PC-3 (cell line): Measurements from ENCODE around the gene TBX10. TPM values are rescaled to one million over a fixed set of nuclear protein-coding genes. Genes with fewer than 3 reads are reported as not detected.

ENCODE experiments used
- ATAC-seq: fragments of 200-7000 bp; cut with Tn5 transposase; 2 replicates; pipeline ENCODE4 v1.9.1; 2020; ENCODE audit warnings: mild to moderate bottlenecking, moderate library complexity
- BruUV-seq: library from RNA; stranded (reverse); fragments of 400-500 nt; replicated peaks from 2 replicates; lab custom pipeline; 2021; lab: Mats Ljungman, UMichigan
- CTCF ChIA-PET: fragments of 300-600 bp; sonication (Branson Sonifier 250); formaldehyde crosslinking; loops from one replicate; lab custom pipeline; 2022; ENCODE audit warnings: antibody characterized with exemption; lab: Charles Lee
- POLR2A ChIA-PET: fragments of 300-600 bp; sonication (Branson Sonifier 250); formaldehyde crosslinking; loops from one replicate; lab custom pipeline; 2022; ENCODE audit warnings: antibody characterized with exemption; ENCODE audit not compliant: unreplicated experiment; lab: Charles Lee
- DNase-seq: peaks from one replicate; pipeline ENCODE4 v3.0.0-alpha.2; 2015
- H2AFZ ChIP-seq: fragments of 300-600 bp; sonication (generic); 2 replicates; pipeline ENCODE4 v1.6.0; 2016; ENCODE audit warnings: antibody characterized with exemption, low read length
- H3F3A ChIP-seq: fragments of 300-600 bp; sonication (generic); one replicate; pipeline ENCODE4 v1.6.0; 2017; ENCODE audit warnings: antibody characterized with exemption, low read length, control low read depth, mild to moderate bottlenecking; ENCODE audit not compliant: unreplicated experiment
- H3K27ac ChIP-seq: fragments of 300-600 bp; sonication (generic); 2 replicates; pipeline ENCODE4 v1.5.1; 2016; ENCODE audit warnings: mild to moderate bottlenecking, low read length
- H3K27me3 ChIP-seq: fragments of 300-600 bp; sonication (generic); 2 replicates; pipeline ENCODE4 v1.6.1; 2016; ENCODE audit warnings: low read length, mixed read lengths
- H3K36me3 ChIP-seq: fragments of 300-600 bp; sonication (generic); 2 replicates; pipeline ENCODE4 v1.6.1; 2016; ENCODE audit warnings: low read depth, mixed run types, low read length, mixed read lengths
- H3K4me1 ChIP-seq: fragments of 300-600 bp; sonication (generic); 2 replicates; pipeline ENCODE4 v1.5.1; 2016; ENCODE audit warnings: low read length; ENCODE audit not compliant: insufficient read depth
- H3K4me2 ChIP-seq: fragments of 300-600 bp; sonication (generic); 2 replicates; pipeline ENCODE4 v1.6.0; 2016; ENCODE audit warnings: low read length
- H3K4me3 ChIP-seq: fragments of 300-600 bp; sonication (generic); 2 replicates; pipeline ENCODE4 v1.5.1; 2016; ENCODE audit warnings: mild to moderate bottlenecking, low read length, mixed read lengths
- H3K79me2 ChIP-seq: fragments of 300-600 bp; sonication (generic); 2 replicates; pipeline ENCODE4 v1.6.1; 2017; ENCODE audit warnings: low read length, mixed read lengths
- H3K9ac ChIP-seq: fragments of 300-600 bp; sonication (generic); 2 replicates; pipeline ENCODE4 v1.6.0; 2016; ENCODE audit warnings: mild to moderate bottlenecking, low read length
- H3K9me2 ChIP-seq: fragments of 300-600 bp; sonication (generic); replicated peaks from 2 replicates; pipeline ENCODE4 v1.6.1; 2016; ENCODE audit warnings: mixed run types, low read length, mixed read lengths
- H3K9me3 ChIP-seq: fragments of 300-600 bp; sonication (generic); 2 replicates; pipeline ENCODE4 v1.6.1; 2016; ENCODE audit warnings: low read length, mixed read lengths
- H4K20me1 ChIP-seq: fragments of 300-600 bp; sonication (generic); 2 replicates; pipeline ENCODE4 v1.6.1; 2016; ENCODE audit warnings: low read length, mixed read lengths
- EZH2 ChIP-seq: fragments of 300-600 bp; sonication (generic); IDR thresholded peaks from one replicate; pipeline ENCODE4 v1.6.1; 2017; ENCODE audit warnings: antibody characterized with exemption, mild to moderate bottlenecking, low read length; ENCODE audit not compliant: unreplicated experiment
- EZH2phosphoT487 ChIP-seq: fragments of 300-600 bp; sonication (generic); IDR thresholded peaks from 2 replicates; pipeline ENCODE4 v1.6.1; 2018; ENCODE audit warnings: mild to moderate bottlenecking, antibody characterized with exemption, low read length, borderline replicate concordance
- intact Hi-C: fragments of 100-400 bp; cut with micrococcal nuclease; formaldehyde crosslinking; loops from 2 replicates; pipeline ENCODE4 v1.9.0; 2023
- total RNA-seq: library from RNA; depleted of rRNA; stranded (reverse); fragments of >200 nt; gene quantifications from 2 replicates; pipeline ENCODE4 v1.2.3, GENCODE V29; 2014
- TF ChIP-seq, protein P1 (sequence below): fragments of 300-600 bp; sonication (generic); conservative IDR thresholded peaks from 2 replicates; pipeline ENCODE4 v1.5.1; 2017; ENCODE audit warnings: antibody characterized with exemption, low read depth, mild to moderate bottlenecking, low read length

Gene TBX10
- total RNA-seq, 1 experiment from 2014 or later, result not detected

DNA sequence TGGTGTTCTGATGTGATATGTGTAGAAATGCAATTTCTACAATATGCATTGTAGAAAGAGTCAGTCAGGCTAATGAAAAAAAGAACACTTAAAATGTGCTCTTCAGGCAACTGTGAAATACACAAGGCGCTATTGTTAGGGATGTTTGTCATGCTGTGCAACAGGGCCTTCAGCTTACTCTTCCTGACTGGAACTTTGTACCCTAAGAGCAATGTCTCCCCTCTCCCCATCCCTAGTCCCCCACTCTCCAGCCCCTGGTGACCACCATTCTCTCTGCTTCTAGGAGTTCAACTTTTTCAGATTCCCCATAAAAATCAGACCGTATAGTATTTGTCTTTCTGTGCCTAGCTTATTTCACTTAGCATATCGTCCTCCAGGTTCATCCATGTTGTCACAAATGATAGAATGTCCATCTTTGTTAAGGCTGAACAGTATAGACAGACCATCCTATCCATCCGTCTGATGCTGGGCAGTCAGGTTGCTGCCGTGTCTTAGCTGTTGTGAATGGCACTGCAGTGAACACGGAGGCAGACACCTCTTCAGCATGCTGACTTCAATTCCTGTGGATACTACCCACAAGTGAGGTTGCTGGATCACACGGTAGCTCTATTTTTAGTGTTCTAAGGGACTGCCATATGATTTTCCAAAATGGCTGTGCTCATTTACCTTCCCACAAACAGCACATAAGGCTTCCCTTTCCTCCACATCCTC is 22.2 kb downstream of the TBX10 start:
- H3K9me3 ChIP-seq, result no peaks in the 10 kb centered on the region
- DNase-seq, result no peak
- no peak overlapping the region for H3K4me2 ChIP-seq
- no peaks in the 10 kb centered on the region for H3K4me1 ChIP-seq
- no peak overlapping the region for H3K27ac ChIP-seq
- H3K9me2 ChIP-seq, result no peaks in the 10 kb centered on the region
- H3F3A ChIP-seq, result no peaks in the 10 kb centered on the region
- H3K9ac ChIP-seq, result no peak overlapping the region
- ATAC-seq, result no peak
- no peaks in the 10 kb centered on the region for H3K79me2 ChIP-seq
- H3K4me3 ChIP-seq, result no peak overlapping the region
- CTCF ChIA-PET, result no interaction called here
- no peak overlapping the region for H2AFZ ChIP-seq
- no peak for TF ChIP-seq EZH2phosphoT487
- no peak for TF ChIP-seq EZH2
- TF ChIP-seq, protein P1, sequence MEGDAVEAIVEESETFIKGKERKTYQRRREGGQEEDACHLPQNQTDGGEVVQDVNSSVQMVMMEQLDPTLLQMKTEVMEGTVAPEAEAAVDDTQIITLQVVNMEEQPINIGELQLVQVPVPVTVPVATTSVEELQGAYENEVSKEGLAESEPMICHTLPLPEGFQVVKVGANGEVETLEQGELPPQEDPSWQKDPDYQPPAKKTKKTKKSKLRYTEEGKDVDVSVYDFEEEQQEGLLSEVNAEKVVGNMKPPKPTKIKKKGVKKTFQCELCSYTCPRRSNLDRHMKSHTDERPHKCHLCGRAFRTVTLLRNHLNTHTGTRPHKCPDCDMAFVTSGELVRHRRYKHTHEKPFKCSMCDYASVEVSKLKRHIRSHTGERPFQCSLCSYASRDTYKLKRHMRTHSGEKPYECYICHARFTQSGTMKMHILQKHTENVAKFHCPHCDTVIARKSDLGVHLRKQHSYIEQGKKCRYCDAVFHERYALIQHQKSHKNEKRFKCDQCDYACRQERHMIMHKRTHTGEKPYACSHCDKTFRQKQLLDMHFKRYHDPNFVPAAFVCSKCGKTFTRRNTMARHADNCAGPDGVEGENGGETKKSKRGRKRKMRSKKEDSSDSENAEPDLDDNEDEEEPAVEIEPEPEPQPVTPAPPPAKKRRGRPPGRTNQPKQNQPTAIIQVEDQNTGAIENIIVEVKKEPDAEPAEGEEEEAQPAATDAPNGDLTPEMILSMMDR, result no peak
- H3K27me3 ChIP-seq, result no peaks in the 10 kb centered on the region
- H3K36me3 ChIP-seq, result peaks cover under 1% of the 10 kb centered on the region; the same call in 1 of the 2 replicates
- H4K20me1 ChIP-seq, result no peaks in the 10 kb centered on the region
- POLR2A ChIA-PET, result no interaction called here
- BruUV-seq, result TSS peak; percentile 24
- intact Hi-C loops, result no loop called here

DNA sequence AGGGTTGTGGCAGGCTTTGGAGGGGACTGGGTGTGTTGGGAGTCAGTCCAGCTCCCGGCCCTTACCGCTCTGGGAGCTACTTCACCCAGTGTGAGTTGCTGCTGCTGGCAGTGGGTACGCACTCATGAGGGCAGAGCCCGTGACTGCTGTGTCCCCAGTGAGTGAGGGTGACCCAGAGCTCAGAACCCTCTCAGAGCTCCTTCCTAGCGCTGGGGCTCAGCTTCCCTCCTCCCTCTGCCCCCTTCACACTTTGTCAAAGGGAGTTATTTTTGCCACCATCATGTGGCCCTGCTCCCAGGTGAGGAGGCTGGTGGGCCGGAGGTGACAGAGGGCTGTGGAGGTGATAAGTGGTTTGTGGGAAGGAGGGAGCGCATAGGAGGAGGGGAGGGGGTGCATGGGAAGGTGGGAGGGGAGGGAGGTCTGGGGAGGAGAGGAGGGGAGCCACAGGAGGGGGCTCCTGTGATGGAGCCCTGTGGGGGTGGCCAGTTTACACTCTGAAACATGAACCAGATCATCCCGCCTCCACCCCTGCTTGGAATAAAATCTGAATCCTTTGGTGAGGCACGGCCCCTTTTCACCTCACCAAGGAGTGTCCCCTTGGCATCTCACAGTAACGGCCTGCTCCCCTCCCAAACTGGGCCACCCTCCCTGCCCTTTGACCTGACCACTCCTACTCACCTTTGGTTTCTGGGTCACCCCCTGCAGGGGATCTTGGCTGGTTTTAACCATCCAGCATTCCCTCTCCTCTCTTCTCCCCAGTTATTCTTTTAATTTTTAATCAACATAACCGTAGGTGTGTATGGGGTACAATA is 22.9 kb downstream of the TBX10 start:
- no peak overlapping the region for H3K9ac ChIP-seq
- no peak overlapping the region for H3K4me2 ChIP-seq
- no peaks in the 10 kb centered on the region for H3K27me3 ChIP-seq
- ATAC-seq (no peak), DNase-seq (no peak)
- CTCF ChIA-PET, result no interaction called here
- no peak overlapping the region for H3K27ac ChIP-seq
- POLR2A ChIA-PET, result no interaction called here
- H3K4me1 ChIP-seq, result no peaks in the 10 kb centered on the region
- H2AFZ ChIP-seq, result no peak overlapping the region
- H3K36me3 ChIP-seq, result peaks cover 3% of the 10 kb centered on the region
- TF ChIP-seq, protein P1, result no peak
- TF ChIP-seq EZH2phosphoT487 (no peak), EZH2 (no peak)
- H4K20me1 ChIP-seq, result no peaks in the 10 kb centered on the region
- H3K79me2 ChIP-seq, result no peaks in the 10 kb centered on the region
- H3F3A ChIP-seq, result no peaks in the 10 kb centered on the region
- H3K9me2 ChIP-seq, result no peaks in the 10 kb centered on the region
- no peak overlapping the region for H3K4me3 ChIP-seq
- intact Hi-C loops, result no loop called here
- no peaks in the 10 kb centered on the region for H3K9me3 ChIP-seq
- BruUV-seq, result no TSS peak
